K562 (cell line): ENCODE results near the gene PRR11. TPM values are rescaled to one million over a fixed set of nuclear protein-coding genes. Genes with fewer than 3 reads are reported as not detected.
A peak's percentile ranks its signal among the peaks of the same experiment; 100 is the strongest.

ENCODE experiments used
- DLX4 ChIP-seq: fragments of 250-450 bp; sonication (Bioruptor Pico); IDR thresholded peaks from 2 replicates; pipeline ENCODE4 v1.6.1; 2021; ENCODE audit warnings: mild to moderate bottlenecking
- HOMEZ ChIP-seq: fragments of 250-450 bp; sonication (Bioruptor Pico); IDR thresholded peaks from 2 replicates; pipeline ENCODE4 v1.4.0; 2020; ENCODE audit warnings: mild to moderate bottlenecking, moderate library complexity
- HOXB6 ChIP-seq: fragments of 250-450 bp; sonication (Bioruptor Pico); IDR thresholded peaks from 2 replicates; pipeline ENCODE4 v1.5.1; 2022; ENCODE audit warnings: mild to moderate bottlenecking, borderline replicate concordance
- IRF9 ChIP-seq: fragments of 450-650 bp; IDR thresholded peaks from 2 replicates; pipeline ENCODE4 v1.6.1; 2016; ENCODE audit warnings: missing biosample characterization, missing genetic modification characterization
- PCBP2 ChIP-seq: fragments of 200-400 bp; formaldehyde crosslinking; IDR thresholded peaks from 2 replicates; pipeline ENCODE4 v1.6.1; 2018; ENCODE audit warnings: low read length, low read depth, mild to moderate bottlenecking, moderate library complexity; ENCODE audit not compliant: poor library complexity, severe bottlenecking
- PYGO2 ChIP-seq: fragments of 450-650 bp; IDR thresholded peaks from 2 replicates; pipeline ENCODE4 v1.6.1; 2016; ENCODE audit warnings: mild to moderate bottlenecking, missing genetic modification characterization, moderate library complexity, missing compliant biosample characterization
- SLC30A9 ChIP-seq: fragments of 250-450 bp; sonication (Bioruptor Pico); IDR thresholded peaks from 2 replicates; pipeline ENCODE4 v1.8.0; 2022; ENCODE audit warnings: mild to moderate bottlenecking, moderate library complexity
- SRSF7 ChIP-seq: fragments of 200-400 bp; formaldehyde crosslinking; optimal IDR thresholded peaks from 2 replicates; pipeline ENCODE3; 2017; ENCODE audit warnings: mild to moderate bottlenecking, low read depth, low read length
- TBL1XR1 ChIP-seq, 2 experiments: IDR thresholded peaks; 2 replicates each; pipeline ENCODE4 v1.6.1; 2012; ENCODE audit warnings: improper control_type of control experiment in 2 of 2, low read length in 2 of 2, mild to moderate bottlenecking in 1 of 2
- THRAP3 ChIP-seq: fragments of 450-650 bp; IDR thresholded peaks from 2 replicates; pipeline ENCODE4 v1.6.1; 2016; ENCODE audit warnings: mild to moderate bottlenecking, inconsistent platforms, borderline replicate concordance
- ZBTB8A ChIP-seq: fragments of 450-650 bp; IDR thresholded peaks from 2 replicates; pipeline ENCODE4 v1.6.1; 2018; ENCODE audit warnings: mild to moderate bottlenecking, moderate library complexity; ENCODE audit not compliant: partially characterized antibody
- ZMIZ1 ChIP-seq, 2 experiments: fragments of 150-350 bp in 1 of 2; IDR thresholded peaks; 2 replicates each; pipeline ENCODE4 v1.6.1; 2012 to 2016; ENCODE audit warnings: low read depth in 2 of 2, low read length in 2 of 2, mild to moderate bottlenecking in 1 of 2, moderate library complexity in 1 of 2
- ZNF311 ChIP-seq: fragments of 250-450 bp; sonication (Bioruptor Pico); IDR thresholded peaks from 2 replicates; pipeline ENCODE4 v1.4.0; 2020; ENCODE audit warnings: mild to moderate bottlenecking, moderate library complexity
- ZNF354B ChIP-seq: fragments of 250-450 bp; sonication (Bioruptor Pico); IDR thresholded peaks from 2 replicates; pipeline ENCODE4 v1.4.0; 2020
- ZNF592 ChIP-seq: fragments of 450-650 bp; IDR thresholded peaks from 2 replicates; pipeline ENCODE4 v1.6.1; 2017; ENCODE audit warnings: antibody characterized with exemption, mild to moderate bottlenecking
- ZNF696 ChIP-seq: fragments of 250-450 bp; sonication (Bioruptor Pico); conservative IDR thresholded peaks from 2 replicates; pipeline ENCODE4 v1.4.0; 2020; ENCODE audit warnings: mild to moderate bottlenecking, moderate library complexity
- ZSCAN32 ChIP-seq: fragments of 450-650 bp; formaldehyde crosslinking; IDR thresholded peaks from 2 replicates; pipeline ENCODE4 v1.4.0; 2020; ENCODE audit warnings: mild to moderate bottlenecking, moderate library complexity
- polyA plus RNA-seq, 8 experiments: library from polyadenylated mRNA; depleted of rRNA in 4 of 8; stranded (reverse) in 5 of 8; unstranded in 3 of 8; fragments of >200 nt; fragmentation: Nextera tagmentation in 2 of 8; fragmentation: Illumina TruSeq in 1 of 8; extraction: Ambion mirVana in 2 of 8; extraction: Trizol in 1 of 8; gene quantifications; 2 replicates each; pipeline versions ENCODE4 v1.2.1 to v1.2.3, GENCODE V29; 2011 to 2014; ENCODE audit warnings: inconsistent platforms in 1 of 8, missing spikeins in 1 of 8
- total RNA-seq, 7 experiments: library from RNA; depleted of rRNA in 6 of 7; stranded (reverse); fragments of >200 nt in 6 of 7; fragmentation: Illumina TruSeq in 2 of 7; extraction: Trizol in 2 of 7; gene quantifications; 2 replicates each; pipeline versions ENCODE4 v1.2.1 to v1.2.3, GENCODE V29; 2011 to 2021; ENCODE audit warnings: low replicate concordance in 1 of 7

PRR11 gene
- total and polyA plus RNA-seq, 9 of the 15 experiments (the other 6 are each of a cell fraction or from before 2014, with no cell fraction given) = 13.3 to 75.2 (median 46.4) TPM

- TF ChIP-seq ZNF311 (no peak), THRAP3 (no peak), PCBP2 (no peak), HOXB6 (CRISPR knock-in tag) (no peak), ZBTB8A (no peak), DLX4 (no peak), ZMIZ1 (IDR thresholded peaks at IDR 0.05; ENCODE audit: low read depth in 2 of 2, low read length in 2 of 2) (peak in 1 of 2 experiments; percentile 30; a peak in 1 of 4 replicates), SRSF7 (no peak), ZNF592 (no peak), ZSCAN32 (no peak), IRF9 (tag) (no peak), PYGO2 (tag) (no peak), HOMEZ (CRISPR knock-in tag) (no peak), ZNF354B (no peak), ZNF696 (no peak), SLC30A9 (CRISPR knock-in tag) (no peak), TBL1XR1 (IDR thresholded peaks at IDR 0.05; ENCODE audit: low read length in 2 of 2) (no peak)
Measured at GRCh38 chr17:59155439-59156177, at the start of gene PRR11 (continued).
